DMS153 treated with DMSO at 0.1 percent for 48 hours (cell line): ENCODE results near the gene DCUN1D2.

ENCODE experiments used
- DNase-seq: peaks from one replicate; lab custom pipeline; 2025; ENCODE audit not compliant: unreplicated experiment; lab: John Stamatoyannopoulos, UW

DCUN1D2 gene

DNA sequence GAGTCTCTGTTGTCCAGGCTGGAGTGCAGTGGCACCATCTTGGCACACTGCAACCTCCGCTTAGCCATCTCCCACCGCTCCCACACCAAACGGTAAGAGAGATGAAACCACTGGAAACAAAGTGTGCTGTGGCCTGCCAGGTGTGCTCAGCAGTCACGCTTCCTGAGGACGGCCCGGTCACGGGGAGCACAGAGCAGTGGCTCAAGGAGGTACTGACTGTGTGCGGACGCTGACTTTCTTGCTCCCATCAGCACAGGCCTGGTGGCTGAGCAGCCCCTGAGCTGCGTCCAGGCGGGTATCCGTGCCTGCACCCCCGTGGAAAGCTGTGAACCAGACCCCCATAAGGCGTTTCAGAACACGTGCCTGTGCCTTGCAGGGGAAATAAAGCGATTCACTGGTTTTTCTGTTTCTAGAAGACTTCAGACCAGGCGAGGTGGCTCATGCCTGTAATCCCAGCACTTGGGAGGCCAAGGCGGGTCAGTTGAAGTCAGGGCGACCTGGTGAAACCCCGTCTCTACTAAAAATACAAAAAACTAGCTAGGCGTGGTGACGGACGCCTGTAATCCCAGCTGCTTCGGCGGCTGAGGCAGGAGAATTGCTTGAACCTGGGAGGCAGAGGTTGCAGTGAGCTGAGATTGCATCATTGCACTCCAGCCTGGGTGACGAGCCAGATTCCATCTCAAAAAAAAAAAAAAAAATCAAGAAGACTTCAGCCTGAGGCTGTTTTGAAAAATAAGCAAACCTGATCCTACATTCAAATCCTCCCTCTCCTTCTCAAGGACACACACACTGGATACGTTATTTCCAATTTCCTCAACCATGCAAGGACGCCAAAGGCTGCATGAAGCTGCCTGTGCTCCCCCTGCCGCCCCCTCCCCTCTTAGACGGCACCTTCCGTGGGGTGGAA lies 62.7 kb downstream of the DCUN1D2 start:
- no peak for DNase-seq

DNA sequence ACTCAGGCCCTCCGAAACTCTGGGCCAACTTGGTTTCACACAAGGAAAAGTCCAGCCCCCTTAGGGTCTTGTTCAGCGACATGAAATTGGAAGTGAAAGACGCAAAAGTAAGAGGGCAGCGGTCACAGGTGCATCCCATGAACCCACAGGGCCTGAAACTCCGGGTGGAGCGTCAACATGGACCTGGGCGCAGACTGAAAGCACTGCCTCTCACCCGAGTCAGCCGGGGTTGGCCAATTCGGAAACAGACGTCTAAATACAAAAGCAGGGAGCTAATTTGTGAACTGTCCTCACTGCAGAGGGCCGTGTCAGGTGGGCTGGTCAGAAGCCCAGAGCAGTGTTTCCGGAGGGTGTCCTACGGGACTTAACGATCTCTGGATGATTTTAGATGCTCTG lies 63.9 kb downstream of the DCUN1D2 start:
- no peak for DNase-seq

DNA sequence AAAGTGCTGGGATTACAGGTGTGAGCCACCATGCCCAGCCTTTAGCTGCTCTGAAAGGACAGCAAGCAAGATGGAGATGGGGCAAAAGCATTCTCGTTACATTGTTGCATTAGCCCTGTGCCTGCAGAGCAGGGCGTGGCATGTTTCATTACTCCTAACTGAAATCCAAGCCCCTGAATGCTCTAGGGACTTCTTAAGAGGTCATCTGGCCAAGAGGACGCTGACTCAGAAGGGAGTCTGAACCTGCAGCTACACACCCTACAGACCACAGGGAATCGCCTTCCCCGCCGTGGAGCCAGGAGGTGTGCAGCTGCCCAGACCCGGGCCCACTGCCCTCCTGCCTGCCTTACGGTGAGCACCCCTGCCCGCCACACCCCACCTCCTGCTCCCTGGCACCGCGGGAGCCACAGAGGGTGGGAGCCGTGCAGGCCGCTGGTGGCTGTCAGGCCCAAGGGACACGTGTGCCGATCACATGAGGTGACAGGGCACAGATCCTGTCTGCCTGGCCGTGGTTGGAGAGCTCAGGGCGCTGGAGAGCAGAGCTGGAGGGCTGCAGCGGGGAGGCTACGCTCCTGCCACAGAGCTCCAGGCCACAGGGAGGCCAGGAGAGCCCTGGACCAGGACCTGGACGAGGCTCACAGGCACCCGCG lies 64.4 kb downstream of the DCUN1D2 start:
- DNase-seq = no peak

GRCh38 chr13:113423520-113424163 lies 66.9 kb downstream of the DCUN1D2 start:
- no peak for DNase-seq

DNA sequence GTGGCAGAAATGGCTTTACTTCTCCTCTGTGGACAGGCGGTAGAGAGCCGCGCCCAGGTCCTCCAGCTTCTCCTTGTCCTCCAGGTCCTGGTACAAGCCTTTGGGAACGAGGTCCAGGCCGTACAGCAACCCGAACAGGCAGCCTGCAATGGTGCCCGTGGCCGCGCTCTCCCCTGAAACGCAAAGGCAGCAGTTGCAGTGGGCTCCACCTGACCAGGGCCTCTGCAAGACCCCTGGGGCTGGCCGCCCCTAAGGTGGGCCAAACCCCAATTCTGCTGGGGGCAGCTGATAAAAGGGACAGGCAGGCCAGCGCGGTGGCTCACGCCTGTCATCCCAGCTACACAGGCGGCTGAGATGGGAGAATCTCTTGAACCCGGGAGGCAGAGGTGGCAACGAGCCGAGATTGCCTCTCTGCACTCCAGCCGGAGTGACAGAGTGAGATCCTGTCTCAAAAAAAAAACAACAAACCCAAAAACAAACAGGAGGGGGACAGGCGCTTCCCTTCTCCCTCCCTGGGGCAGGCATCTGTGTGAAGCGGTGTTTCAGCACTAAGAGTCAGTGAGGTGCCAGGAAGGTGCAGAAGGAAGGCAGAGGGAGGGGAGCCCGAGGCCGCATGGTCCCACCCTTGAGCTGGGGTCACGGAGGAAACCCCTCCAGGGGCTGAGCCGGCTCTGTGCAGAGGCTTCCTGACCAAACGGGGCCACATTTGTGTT lies 67.5 kb downstream of the DCUN1D2 start:
- no peak for DNase-seq

GRCh38 chr13:113421673-113422270 lies 68.7 kb downstream of the DCUN1D2 start:
- DNase-seq = no peak

- no peak for DNase-seq
Measured at GRCh38 chr13:113420833-113421600, 69.5 kb downstream of the DCUN1D2 start.

DNA sequence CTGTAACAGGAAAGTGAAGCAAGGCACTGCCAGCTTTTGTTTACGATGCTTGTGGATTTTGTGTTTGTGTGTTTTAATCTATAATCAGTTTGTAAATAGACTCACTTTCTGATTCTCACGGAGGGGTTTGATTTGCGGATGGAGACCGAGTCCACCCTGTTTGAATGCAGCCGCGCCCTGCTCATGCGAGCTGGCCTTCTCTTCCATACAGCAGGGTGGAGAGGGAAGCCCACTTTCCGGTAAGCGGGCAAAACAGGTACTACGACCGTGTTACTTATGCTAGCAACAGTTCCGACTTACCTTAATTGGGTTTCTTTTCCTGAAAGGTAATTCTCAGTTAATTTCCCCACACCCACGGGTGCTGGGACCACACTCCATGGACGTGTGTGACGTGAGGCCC lies 70.3 kb downstream of the DCUN1D2 start:
- no peak for DNase-seq

- no peak for DNase-seq
Measured at GRCh38 chr13:113419531-113420193, 70.8 kb downstream of the DCUN1D2 start.

DNA sequence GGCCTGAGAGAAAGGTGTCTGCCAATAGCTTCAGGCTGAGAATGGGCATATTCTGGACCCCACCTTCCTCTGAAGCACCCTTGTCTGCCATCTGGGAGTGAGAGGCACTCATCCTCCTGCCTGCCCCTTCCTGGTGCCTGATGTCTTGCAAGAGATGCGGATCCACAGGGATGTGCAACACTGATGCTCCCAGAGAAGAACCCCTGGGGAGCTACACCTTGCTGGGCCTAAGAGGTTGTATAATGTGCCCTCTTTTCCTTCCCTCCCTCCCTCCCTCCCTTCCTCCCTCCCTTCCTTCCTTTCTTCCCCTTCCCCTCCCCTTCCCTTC lies 71.8 kb downstream of the DCUN1D2 start:
- DNase-seq = no peak

- no peak for DNase-seq
Measured at GRCh38 chr13:113417836-113418721, 72.4 kb downstream of the DCUN1D2 start.

- no peak for DNase-seq
Measured at GRCh38 chr13:113417008-113417751, 73.3 kb downstream of the DCUN1D2 start.

DNA sequence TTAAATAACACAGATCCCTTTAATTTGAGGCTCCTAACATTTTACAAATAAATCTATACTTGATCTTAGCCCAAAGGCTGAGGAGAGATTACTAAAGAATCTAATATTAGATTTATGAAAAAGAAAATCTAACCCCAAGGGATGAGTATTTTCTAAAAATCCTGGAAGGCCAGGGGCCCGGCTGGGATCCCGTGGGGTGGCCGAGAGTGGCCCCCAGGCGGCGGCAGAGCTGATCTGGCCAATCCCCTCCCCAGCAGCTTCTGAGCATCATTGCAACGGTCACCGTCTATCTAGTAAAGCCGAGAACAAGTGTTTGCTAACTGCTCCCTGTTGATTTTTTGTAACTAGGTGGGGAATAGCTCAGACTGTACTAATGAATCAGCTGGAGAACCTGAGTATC lies 74.7 kb downstream of the DCUN1D2 start:
- no peak for DNase-seq

- DNase-seq = no peak
Measured at GRCh38 chr13:113415032-113415431, 75.5 kb downstream of the DCUN1D2 start.

- no peak for DNase-seq
Measured at GRCh38 chr13:113414335-113414734, 76.2 kb downstream of the DCUN1D2 start.

DNA sequence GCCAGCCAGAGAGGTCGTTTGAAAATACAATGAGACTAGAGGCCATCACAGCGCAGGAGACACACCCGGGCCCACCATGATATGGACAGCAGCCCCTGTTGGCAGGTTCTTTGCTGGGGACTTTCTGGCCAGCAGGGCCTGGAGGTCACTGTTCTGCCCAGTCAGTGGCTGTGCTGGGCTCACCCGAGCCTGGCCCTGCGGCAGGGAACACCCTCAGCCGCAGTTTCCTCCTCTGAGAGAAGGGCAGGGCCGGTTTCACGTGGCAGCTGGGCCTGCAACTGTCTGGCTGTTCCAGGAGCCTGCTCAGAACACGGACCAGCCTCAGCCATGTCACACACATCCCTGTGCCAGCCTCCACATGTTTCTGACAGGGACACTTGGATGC lies 76.6 kb downstream of the DCUN1D2 start:
- no peak for DNase-seq

GRCh38 chr13:113413178-113413897 lies 77.2 kb downstream of the DCUN1D2 start:
- no peak for DNase-seq
